Fibroblast of lung (primary cell): ENCODE data around the gene NDOR1. TPM values are rescaled to one million over a fixed set of nuclear protein-coding genes. Genes with fewer than 3 reads are reported as not detected.

Source experiments
- DNase-seq, 2 donors: peaks; one replicate each; pipeline versions ENCODE4 v3.0.0 to v3.0.0-alpha.2; 2010; ENCODE audit warnings: low read depth in 2 of 2
- H2AFZ ChIP-seq: 2 replicates; pipeline ENCODE4 v1.5.1; 2012; ENCODE audit warnings: low read length, control low read depth, inconsistent platforms
- H3K27ac ChIP-seq: 2 replicates; pipeline ENCODE4 v1.5.1; 2011; ENCODE audit warnings: low read length, control low read depth; ENCODE audit not compliant: insufficient read depth
- H3K27me3 ChIP-seq: 2 replicates; pipeline ENCODE4 v1.5.1; 2011; ENCODE audit warnings: mild to moderate bottlenecking, low read length; ENCODE audit not compliant: control insufficient read depth, insufficient read depth
- H3K36me3 ChIP-seq: 2 replicates; pipeline ENCODE4 v1.5.1; 2011; ENCODE audit warnings: low read length; ENCODE audit not compliant: control insufficient read depth, insufficient read depth
- H3K4me1 ChIP-seq: 2 replicates; pipeline ENCODE4 v1.5.1; 2011; ENCODE audit warnings: low read length; ENCODE audit not compliant: control insufficient read depth, insufficient read depth; ENCODE audit errors: extremely low read depth
- H3K4me2 ChIP-seq: 2 replicates; pipeline ENCODE4 v1.5.1; 2011; ENCODE audit warnings: low read length, control low read depth; ENCODE audit not compliant: insufficient read depth; ENCODE audit errors: extremely low read depth
- H3K4me3 ChIP-seq, 4 experiments: fragments of 200-600 bp in 1 of 4; sonication (generic) in 1 of 4; replicated peaks in 1 of 4; 2 replicates each; pipeline ENCODE4 v1.5.1; 2011 to 2016; ENCODE audit warnings: low read length in 4 of 4, low read depth in 3 of 4, mild to moderate bottlenecking in 3 of 4, control low read depth in 2 of 4, inconsistent platforms in 1 of 4, mixed read lengths in 1 of 4; ENCODE audit not compliant: insufficient read depth in 1 of 4; ENCODE audit errors: control extremely low read depth in 1 of 4
- H3K79me2 ChIP-seq: 2 replicates; pipeline ENCODE4 v1.5.1; 2012; ENCODE audit warnings: mild to moderate bottlenecking, low read length, inconsistent platforms; ENCODE audit not compliant: control insufficient read depth, insufficient read depth
- H3K9ac ChIP-seq: 2 replicates; pipeline ENCODE4 v1.5.1; 2011; ENCODE audit warnings: mild to moderate bottlenecking, low read length, control low read depth; ENCODE audit not compliant: insufficient read depth
- H3K9me3 ChIP-seq: 2 replicates; pipeline ENCODE4 v1.5.1; 2012; ENCODE audit warnings: low read depth, low read length; ENCODE audit not compliant: control insufficient read depth, insufficient read depth
- H4K20me1 ChIP-seq: 2 replicates; pipeline ENCODE4 v1.5.1; 2011; ENCODE audit warnings: low read length; ENCODE audit not compliant: control insufficient read depth, insufficient read depth; ENCODE audit errors: extremely low read depth
- CTCF ChIP-seq, 2 donors: IDR thresholded peaks in 1 of 2; conservative IDR thresholded peaks in 1 of 2; 1 replicate in 1 of 2; 2 replicates in 1 of 2; pipeline ENCODE4 v1.5.1; 2011 to 2012; ENCODE audit warnings: low read length in 2 of 2, control low read depth in 1 of 2, inconsistent platforms in 1 of 2, low read depth in 1 of 2, mild to moderate bottlenecking in 1 of 2
- EZH2 ChIP-seq: IDR thresholded peaks from 2 replicates; pipeline ENCODE4 v1.5.1; 2012; ENCODE audit warnings: low read length, control low read depth, mild to moderate bottlenecking; ENCODE audit errors: missing control alignments
- polyA plus RNA-seq, 2 donors: library from polyadenylated mRNA; depleted of rRNA in 1 of 2; stranded (reverse) in 1 of 2; unstranded in 1 of 2; fragments of >200 nt; gene quantifications; 2 replicates each; pipeline ENCODE4 v1.2.1, GENCODE V29; 2011 to 2012; ENCODE audit warnings: missing spikeins in 1 of 2
- total RNA-seq: library from RNA; depleted of rRNA; stranded (reverse); fragments of >200 nt; gene quantifications from 2 replicates; pipeline ENCODE4 v1.2.1, GENCODE V29; 2014

NDOR1 gene
- total and polyA plus RNA-seq, 2 donors (not counting 1 experiment from before 2014, with no cell fraction given), result 2.4 to 3.1 TPM

GRCh38 chr9:137227853-137228505 lies 22.5 kb downstream of the NDOR1 start:
- Histone ChIP-seq H3K36me3 (no peaks in the 10 kb centered on the region), H3K4me3 (no peak overlapping the region), H3K79me2 (no peaks in the 10 kb centered on the region), H4K20me1 (no peaks in the 10 kb centered on the region), H3K9ac (no peak overlapping the region), H3K4me2 (no peak overlapping the region), H3K27me3 (no peaks in the 10 kb centered on the region), H3K4me1 (peaks cover 1% of the 10 kb centered on the region), H3K9me3 (no peaks in the 10 kb centered on the region), H3K27ac (no peak overlapping the region), H2AFZ (no peak overlapping the region)
- DNase-seq, result no peak
- no peak for TF ChIP-seq CTCF (conservative IDR thresholded peaks at IDR 0.05 in 1 of 2, IDR thresholded peaks at IDR 0.05 in 1 of 2; ENCODE audit: low read depth in 1 of 2, low read length in 2 of 2)

- Histone ChIP-seq H3K9ac (no peak overlapping the region), H3K27ac (no peak overlapping the region), H3K4me3 (no peak overlapping the region), H2AFZ (no peak overlapping the region), H3K4me1 (no peaks in the 10 kb centered on the region), H3K27me3 (no peaks in the 10 kb centered on the region), H3K36me3 (no peaks in the 10 kb centered on the region), H4K20me1 (no peaks in the 10 kb centered on the region), H3K79me2 (no peaks in the 10 kb centered on the region), H3K4me2 (no peak overlapping the region), H3K9me3 (no peaks in the 10 kb centered on the region)
- DNase-seq, result no peak
- no peak for TF ChIP-seq EZH2
- TF ChIP-seq CTCF (conservative IDR thresholded peaks at IDR 0.05 in 1 of 2, IDR thresholded peaks at IDR 0.05 in 1 of 2; ENCODE audit: low read depth in 1 of 2, low read length in 2 of 2), result no peak
These were observed 23.0 kb downstream of the NDOR1 start for GRCh38 chr9:137228506-137228967.

GRCh38 chr9:137228968-137229896 lies 23.7 kb downstream of the NDOR1 start:
- Histone ChIP-seq H2AFZ (no peak overlapping the region), H3K79me2 (no peaks in the 10 kb centered on the region), H3K9me3 (no peaks in the 10 kb centered on the region), H3K4me3 (no peak overlapping the region), H4K20me1 (no peaks in the 10 kb centered on the region), H3K27ac (no peak overlapping the region), H3K27me3 (no peaks in the 10 kb centered on the region), H3K36me3 (no peaks in the 10 kb centered on the region), H3K4me1 (no peaks in the 10 kb centered on the region), H3K4me2 (no peak overlapping the region), H3K9ac (no peak overlapping the region)
- TF ChIP-seq EZH2 (no peak), CTCF (conservative IDR thresholded peaks at IDR 0.05 in 1 of 2, IDR thresholded peaks at IDR 0.05 in 1 of 2; ENCODE audit: low read depth in 1 of 2, low read length in 2 of 2) (no peak)
- no peak for DNase-seq
